ENCODE measurements around the gene ARHGEF28. TPM values are rescaled to one million over a fixed set of nuclear protein-coding genes. Genes with fewer than 3 reads are reported as not detected.
A peak's percentile ranks its signal among the peaks of the same experiment; 100 is the strongest.

ARHGEF28 gene
- total RNA-seq, 4 donors from 2014 or later, result 12.7 to 31.2 (median 19.2) TPM

DNA sequence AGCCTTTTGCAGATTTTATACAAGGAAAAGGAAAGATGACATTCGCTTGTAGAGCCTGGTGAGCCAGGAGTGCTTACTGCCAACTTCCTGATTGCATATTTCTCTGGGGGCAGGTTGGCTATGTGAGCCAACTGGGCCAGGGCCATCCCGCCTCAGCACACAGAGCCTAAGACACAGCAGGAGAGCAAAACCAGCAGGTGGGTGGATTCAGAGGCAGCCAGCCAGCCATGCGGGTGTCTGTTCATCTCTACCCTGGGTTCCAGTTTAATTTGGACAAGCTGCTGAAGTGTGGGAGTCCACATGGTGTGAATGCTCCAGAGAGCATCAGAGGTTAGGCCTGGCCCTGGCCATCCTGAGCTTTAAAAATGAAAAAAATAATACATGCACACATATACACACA, 291.4 kb downstream of the ARHGEF28 start:
- TF ChIP-seq EP300 (IDR thresholded peaks at IDR 0.05), result no peak
- TF ChIP-seq, protein P1, sequence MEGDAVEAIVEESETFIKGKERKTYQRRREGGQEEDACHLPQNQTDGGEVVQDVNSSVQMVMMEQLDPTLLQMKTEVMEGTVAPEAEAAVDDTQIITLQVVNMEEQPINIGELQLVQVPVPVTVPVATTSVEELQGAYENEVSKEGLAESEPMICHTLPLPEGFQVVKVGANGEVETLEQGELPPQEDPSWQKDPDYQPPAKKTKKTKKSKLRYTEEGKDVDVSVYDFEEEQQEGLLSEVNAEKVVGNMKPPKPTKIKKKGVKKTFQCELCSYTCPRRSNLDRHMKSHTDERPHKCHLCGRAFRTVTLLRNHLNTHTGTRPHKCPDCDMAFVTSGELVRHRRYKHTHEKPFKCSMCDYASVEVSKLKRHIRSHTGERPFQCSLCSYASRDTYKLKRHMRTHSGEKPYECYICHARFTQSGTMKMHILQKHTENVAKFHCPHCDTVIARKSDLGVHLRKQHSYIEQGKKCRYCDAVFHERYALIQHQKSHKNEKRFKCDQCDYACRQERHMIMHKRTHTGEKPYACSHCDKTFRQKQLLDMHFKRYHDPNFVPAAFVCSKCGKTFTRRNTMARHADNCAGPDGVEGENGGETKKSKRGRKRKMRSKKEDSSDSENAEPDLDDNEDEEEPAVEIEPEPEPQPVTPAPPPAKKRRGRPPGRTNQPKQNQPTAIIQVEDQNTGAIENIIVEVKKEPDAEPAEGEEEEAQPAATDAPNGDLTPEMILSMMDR (IDR thresholded peaks at IDR 0.05), result no peak
- TF ChIP-seq POLR2AphosphoS5 (IDR thresholded peaks at IDR 0.05), result no peak
- TF ChIP-seq POLR2A (IDR thresholded peaks at IDR 0.05; ENCODE audit: low read depth), result no peak
- intact Hi-C loops (cut with DNase I), result no loop called here
- H3K36me3 ChIP-seq, result no peaks in the 10 kb centered on the region
- peak; percentile 26 for DNase-seq (ENCODE audit: extremely low spot score)
- no peak overlapping the region for H3K27ac ChIP-seq (replicated peaks in 1 of 4)
- H3K4me3 ChIP-seq, result no peak overlapping the region
- H3K27me3 ChIP-seq, result no peaks in the 10 kb centered on the region
- H3K9me3 ChIP-seq, result no peaks in the 10 kb centered on the region
- peaks cover 0 to 12% (median 3%) of the 10 kb centered on the region in 4 donors for H3K4me1 ChIP-seq
- 53% methylated on average over 3 of the region's 3 CpGs for WGBS

DNA sequence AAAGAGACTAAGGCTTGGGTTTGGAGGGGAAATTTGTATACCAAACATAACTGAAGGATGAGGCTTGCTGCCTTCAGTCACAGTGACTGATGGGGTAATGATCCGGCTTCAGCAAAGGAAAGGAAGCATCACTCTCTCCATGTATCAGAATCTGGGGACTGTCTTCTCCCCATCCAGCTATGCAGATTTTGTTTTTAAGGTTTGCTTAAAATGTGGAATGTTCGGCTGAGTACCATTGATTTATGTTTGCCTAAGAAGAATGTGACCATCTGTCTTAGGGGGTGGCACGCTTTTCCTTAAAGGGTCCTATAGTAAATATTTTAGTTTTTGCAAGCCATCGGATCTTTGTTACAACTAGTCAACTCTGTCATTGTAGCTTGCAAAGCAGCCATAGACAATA, 291.9 kb downstream of the ARHGEF28 start:
- TF ChIP-seq POLR2A (IDR thresholded peaks at IDR 0.05; ENCODE audit: low read depth), result no peak
- no peak for TF ChIP-seq POLR2AphosphoS5 (IDR thresholded peaks at IDR 0.05)
- no peak for TF ChIP-seq EP300 (IDR thresholded peaks at IDR 0.05)
- TF ChIP-seq, protein P1 (IDR thresholded peaks at IDR 0.05), result no peak
- no peak overlapping the region for H3K4me3 ChIP-seq
- 91% methylated on average over 4 of the region's 4 CpGs for WGBS
- DNase-seq (ENCODE audit: extremely low spot score), result peak; percentile 31
- peaks cover 0 to 12% (median 3%) of the 10 kb centered on the region in 4 donors for H3K4me1 ChIP-seq
- H3K36me3 ChIP-seq, result no peaks in the 10 kb centered on the region
- H3K9me3 ChIP-seq, result no peaks in the 10 kb centered on the region
- H3K27ac ChIP-seq (replicated peaks in 1 of 4), result no peak overlapping the region
- intact Hi-C loops (cut with DNase I), result no loop called here
- H3K27me3 ChIP-seq, result no peaks in the 10 kb centered on the region

DNA sequence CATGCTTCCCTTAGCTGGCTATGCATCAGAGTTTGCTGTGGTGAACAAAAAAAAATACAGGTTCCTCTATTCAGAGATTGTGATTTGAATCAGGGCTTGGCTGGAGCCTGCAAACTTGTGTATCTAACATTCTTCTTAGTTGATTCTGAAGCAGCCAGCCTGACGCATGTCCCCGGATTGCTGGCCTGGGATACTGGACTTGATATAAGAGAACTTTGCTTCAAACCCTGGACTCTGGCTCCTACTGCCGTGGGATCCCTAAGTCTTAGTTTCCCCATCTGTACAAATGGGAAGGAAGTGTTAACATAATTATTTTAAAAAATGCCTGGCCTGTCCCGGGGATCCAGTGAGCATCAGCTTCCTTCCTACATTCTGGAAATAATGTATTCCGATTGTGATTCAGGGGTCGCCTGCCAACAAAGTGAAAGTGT, 292.8 kb downstream of the ARHGEF28 start:
- H3K9me3 ChIP-seq, result no peaks in the 10 kb centered on the region
- DNase-seq (ENCODE audit: extremely low spot score), result peak; percentile 64
- WGBS, result 73% methylated on average over 6 of the region's 6 CpGs
- no peaks in the 10 kb centered on the region for H3K36me3 ChIP-seq
- H3K4me3 ChIP-seq, result no peak overlapping the region
- peaks cover 0 to 12% (median 3%) of the 10 kb centered on the region in 4 donors for H3K4me1 ChIP-seq
- intact Hi-C loops (cut with DNase I), result no loop called here
- no peaks in the 10 kb centered on the region for H3K27me3 ChIP-seq
- TF ChIP-seq POLR2AphosphoS5 (IDR thresholded peaks at IDR 0.05) (no peak), POLR2A (IDR thresholded peaks at IDR 0.05; ENCODE audit: low read depth) (no peak), EP300 (IDR thresholded peaks at IDR 0.05) (no peak)
- TF ChIP-seq, protein P1 (IDR thresholded peaks at IDR 0.05), result no peak
- H3K27ac ChIP-seq (replicated peaks in 1 of 4), result no peak overlapping the region

GRCh38 chr5:73921741-73922140, 295.7 kb downstream of the ARHGEF28 start:
- no peaks in the 10 kb centered on the region for H3K9me3 ChIP-seq
- DNase-seq (ENCODE audit: extremely low spot score), result no peak
- H3K27ac ChIP-seq (replicated peaks in 1 of 4), result no peak overlapping the region
- H3K4me1 ChIP-seq, result peaks cover 0 to 12% (median 3%) of the 10 kb centered on the region in 4 donors
- no peaks in the 10 kb centered on the region for H3K27me3 ChIP-seq
- H3K4me3 ChIP-seq, result no peak overlapping the region
- no peak for TF ChIP-seq POLR2A (IDR thresholded peaks at IDR 0.05; ENCODE audit: low read depth)
- TF ChIP-seq, protein P1 (IDR thresholded peaks at IDR 0.05), result no peak
- no peak for TF ChIP-seq EP300 (IDR thresholded peaks at IDR 0.05)
- TF ChIP-seq POLR2AphosphoS5 (IDR thresholded peaks at IDR 0.05), result no peak
- H3K36me3 ChIP-seq, result no peaks in the 10 kb centered on the region
- intact Hi-C loops (cut with DNase I), result no loop called here
- 71% methylated on average over 3 of the region's 3 CpGs for WGBS

DNA sequence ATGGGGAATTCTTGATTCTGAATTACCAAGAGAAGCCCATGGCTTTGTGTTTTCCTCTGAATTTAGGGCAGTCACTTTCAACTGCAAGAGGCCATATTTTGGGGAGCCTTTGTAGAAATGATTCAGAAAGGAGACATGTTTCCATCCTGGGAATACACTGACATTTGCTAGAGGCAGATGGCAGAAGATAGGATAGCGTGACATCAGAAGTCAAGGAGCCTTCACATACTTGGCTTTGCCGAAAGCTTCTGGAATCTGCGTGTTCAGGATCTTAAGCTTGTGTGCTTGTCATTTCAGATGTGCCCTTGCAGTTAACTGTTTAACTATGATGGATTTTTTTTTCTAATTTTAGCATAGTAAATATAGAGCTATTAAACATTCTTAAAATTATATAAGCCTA, 296.2 kb downstream of the ARHGEF28 start:
- no peak for DNase-seq (ENCODE audit: extremely low spot score)
- no peak overlapping the region for H3K27ac ChIP-seq (replicated peaks in 1 of 4)
- WGBS, result 90% methylated on average over 3 of the region's 3 CpGs
- H3K9me3 ChIP-seq, result no peaks in the 10 kb centered on the region
- H3K36me3 ChIP-seq, result no peaks in the 10 kb centered on the region
- H3K4me3 ChIP-seq, result no peak overlapping the region
- TF ChIP-seq POLR2A (IDR thresholded peaks at IDR 0.05; ENCODE audit: low read depth) (no peak), POLR2AphosphoS5 (IDR thresholded peaks at IDR 0.05) (no peak), EP300 (IDR thresholded peaks at IDR 0.05) (no peak)
- TF ChIP-seq, protein P1 (IDR thresholded peaks at IDR 0.05), result no peak
- no peaks in the 10 kb centered on the region for H3K27me3 ChIP-seq
- peaks cover 0 to 11% (median 2%) of the 10 kb centered on the region in 4 donors for H3K4me1 ChIP-seq
- intact Hi-C loops (cut with DNase I), result no loop called here
